Breast epithelium (tissue), 4 donors: ENCODE data around the gene MAP2K5. TPM values are rescaled to one million over a fixed set of nuclear protein-coding genes. Genes with fewer than 3 reads are reported as not detected.

ENCODE experiments used
- DNase-seq, 2 donors: peaks; one replicate each; pipeline ENCODE4 v3.0.0-alpha.2; 2019; ENCODE audit warnings: low spot score in 2 of 2
- H3K27ac ChIP-seq, 2 donors: fragments of 200-600 bp; sonication (generic) in 1 of 2; one replicate each; pipeline ENCODE4 v1.5.1; 2016 to 2019; ENCODE audit warnings: mild to moderate bottlenecking in 1 of 2
- H3K27me3 ChIP-seq, 2 donors: fragments of 200-600 bp; sonication (generic) in 1 of 2; one replicate each; pipeline versions ENCODE4 v1.5.1 to v1.6.0; 2017 to 2019; ENCODE audit warnings: control low read depth in 1 of 2, mild to moderate bottlenecking in 1 of 2
- H3K36me3 ChIP-seq: fragments of 200-600 bp; one replicate; pipeline ENCODE4 v1.5.1; 2019
- H3K4me1 ChIP-seq, 2 donors: fragments of 200-600 bp; sonication (generic); one replicate each; pipeline ENCODE4 v1.5.1; 2016 to 2019; ENCODE audit warnings: control low read depth in 1 of 2
- H3K4me3 ChIP-seq, 3 donors: fragments of 200-600 bp; sonication (generic); 1 replicate in 2 of 3; 2 replicates in 1 of 3; pipeline ENCODE4 v1.5.1; 2016 to 2019; ENCODE audit warnings: mild to moderate bottlenecking in 3 of 3, moderate library complexity in 2 of 3
- H3K9me3 ChIP-seq, 2 donors: fragments of 200-600 bp; sonication (generic) in 1 of 2; one replicate each; pipeline ENCODE4 v1.5.1; 2016 to 2019; ENCODE audit warnings: control low read depth in 1 of 2
- CTCF ChIP-seq, 3 donors: fragments of 450-650 bp; IDR thresholded peaks; one replicate each; pipeline ENCODE4 v1.5.1; 2016 to 2017; ENCODE audit warnings: antibody characterized with exemption in 3 of 3, mild to moderate bottlenecking in 3 of 3, moderate library complexity in 3 of 3
- POLR2A ChIP-seq: fragments of 450-650 bp; IDR thresholded peaks from one replicate; pipeline ENCODE4 v1.6.1; 2016; ENCODE audit warnings: antibody characterized with exemption, mild to moderate bottlenecking, moderate library complexity
- POLR2AphosphoS5 ChIP-seq, 3 donors: sonication (generic); formaldehyde crosslinking; IDR thresholded peaks; one replicate each; pipeline ENCODE4 v1.6.1; 2017; ENCODE audit warnings: antibody characterized with exemption in 3 of 3
- intact Hi-C: fragments of 100-400 bp; cut with DNase I; formaldehyde crosslinking; loops from one replicate; pipeline ENCODE4 v1.15.1; 2023; ENCODE audit warnings: low total_unique reads
- total RNA-seq, 3 donors: library from RNA; depleted of rRNA; stranded (reverse); fragments of >200 nt; gene quantifications; one replicate each; pipeline ENCODE4 v1.1.0, GENCODE V29; 2016

MAP2K5 gene
- total RNA-seq, 3 donors from 2014 or later = 13.8 to 15.1 (median 14.0) TPM

- H3K27me3 ChIP-seq = peaks cover 21 to 68% of the 10 kb centered on the region in 2 donors
- intact Hi-C loops = no loop called here
- H3K4me3 ChIP-seq = no peak overlapping the region
- peaks cover 0 to 10% of the 10 kb centered on the region in 2 donors for H3K9me3 ChIP-seq
- peaks cover 7 to 9% of the 10 kb centered on the region in 2 donors for H3K4me1 ChIP-seq
- no peak for DNase-seq
- no peaks in the 10 kb centered on the region for H3K36me3 ChIP-seq
- no peak overlapping the region for H3K27ac ChIP-seq
- TF ChIP-seq CTCF (IDR thresholded peaks at IDR 0.05) (no peak), POLR2AphosphoS5 (IDR thresholded peaks at IDR 0.05) (no peak), POLR2A (no peak)
Observed at GRCh38 chr15:67819636-67820035, 277.1 kb downstream of the MAP2K5 start.

DNA sequence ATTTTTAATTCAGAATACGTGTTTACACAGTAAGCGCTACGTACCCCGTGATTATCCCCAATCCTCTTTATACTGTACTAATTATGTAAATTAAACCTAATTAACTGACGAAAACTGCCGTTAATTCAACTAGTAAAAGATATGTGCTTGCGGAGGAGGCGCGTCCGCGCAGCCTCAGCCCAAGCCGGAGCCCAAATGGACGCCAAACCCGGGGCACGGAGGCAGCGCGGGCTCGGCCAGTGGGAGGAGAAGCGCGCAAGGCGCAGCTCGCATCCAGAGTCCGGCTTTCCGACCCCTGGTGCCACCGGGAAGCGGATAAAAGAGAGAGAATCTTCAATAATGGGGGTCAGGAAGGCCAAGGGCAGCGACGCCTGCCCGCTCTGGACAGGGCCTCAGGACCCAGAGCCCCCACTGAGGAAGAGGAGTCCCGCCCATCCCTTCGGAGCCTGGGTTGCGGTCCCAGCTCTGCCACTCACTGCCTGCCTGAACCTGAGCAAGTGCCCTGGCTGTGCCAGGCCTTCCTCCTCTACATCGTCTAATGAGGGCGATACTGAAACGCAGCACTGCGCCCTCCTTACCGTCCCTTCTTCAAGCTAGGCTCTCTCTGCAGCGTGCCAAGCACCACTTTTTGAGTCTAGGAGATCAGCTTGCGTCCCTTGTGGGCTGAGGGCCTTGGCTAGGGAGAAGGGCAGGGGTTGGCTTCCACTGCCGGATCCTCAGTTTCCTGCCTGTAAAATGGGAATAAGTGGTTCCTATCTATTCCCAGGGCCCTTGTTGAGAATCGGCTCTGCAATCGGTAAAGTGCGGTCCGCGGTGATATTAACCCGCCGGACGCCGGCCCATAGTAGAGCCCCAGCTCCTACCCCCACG lies 277.9 kb downstream of the MAP2K5 start:
- TF ChIP-seq CTCF (IDR thresholded peaks at IDR 0.05) (no peak), POLR2A (no peak), POLR2AphosphoS5 (IDR thresholded peaks at IDR 0.05) (no peak)
- DNase-seq = no peak

GRCh38 chr15:67820992-67821783 lies 278.7 kb downstream of the MAP2K5 start:
- no peak for TF ChIP-seq CTCF (IDR thresholded peaks at IDR 0.05)
- TF ChIP-seq POLR2A = no peak
- TF ChIP-seq POLR2AphosphoS5 (IDR thresholded peaks at IDR 0.05) = no peak
- Histone ChIP-seq H3K27me3 (peaks cover 21 to 83% of the 10 kb centered on the region in 2 donors), H3K4me1 (peaks cover 7 to 18% of the 10 kb centered on the region in 2 donors), H3K9me3 (no peaks in the 10 kb centered on the region), H3K4me3 (no peak overlapping the region), H3K27ac (no peak overlapping the region), H3K36me3 (no peaks in the 10 kb centered on the region)
- DNase-seq = no peak
- intact Hi-C loops = no loop called here

More for the DNA sequence above, 277.9 kb downstream of the MAP2K5 start:
- H3K27me3 ChIP-seq = peaks cover 21 to 75% of the 10 kb centered on the region in 2 donors
- intact Hi-C loops = no loop called here
- H3K27ac ChIP-seq = no peak overlapping the region
- H3K9me3 ChIP-seq = peaks cover 0 to 5% of the 10 kb centered on the region in 2 donors
- peaks cover 7 to 13% of the 10 kb centered on the region in 2 donors for H3K4me1 ChIP-seq
- H3K36me3 ChIP-seq = no peaks in the 10 kb centered on the region
- no peak overlapping the region for H3K4me3 ChIP-seq

DNA sequence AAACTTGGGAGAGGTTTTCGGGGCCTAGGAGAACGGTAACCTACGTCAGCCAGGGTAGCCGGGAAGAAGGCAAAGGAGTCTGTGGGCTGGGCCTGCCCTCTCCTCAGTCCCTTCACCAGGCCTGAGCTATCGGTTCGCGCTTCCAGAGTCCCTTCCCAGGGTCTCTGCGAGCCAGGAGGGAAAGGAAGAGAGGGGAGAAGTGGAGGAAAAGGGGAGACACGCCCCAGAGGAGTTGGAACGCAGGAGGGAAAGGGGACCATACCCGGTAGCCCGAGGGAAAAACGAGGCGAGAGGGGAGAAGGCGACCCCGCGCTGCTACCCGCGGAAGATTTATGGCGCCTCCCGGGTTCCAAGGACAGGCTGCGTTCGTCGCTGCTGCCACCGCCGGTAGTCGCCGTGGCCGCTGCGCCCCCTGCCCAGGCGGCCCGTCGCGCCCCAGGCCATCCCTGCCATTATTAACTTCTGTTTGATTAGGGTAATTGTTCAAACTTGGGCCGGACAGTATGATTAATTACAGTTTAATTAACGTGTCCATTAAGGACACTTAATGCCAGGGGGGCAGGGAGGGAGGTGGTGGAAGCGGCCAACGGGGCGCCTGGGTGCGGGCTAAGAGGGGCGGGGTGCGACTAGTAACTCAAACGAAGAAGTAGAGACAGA lies 279.4 kb downstream of the MAP2K5 start:
- Histone ChIP-seq H3K36me3 (no peaks in the 10 kb centered on the region), H3K4me1 (peaks cover 7 to 18% of the 10 kb centered on the region in 2 donors), H3K27me3 (peaks cover 21 to 90% of the 10 kb centered on the region in 2 donors), H3K27ac (no peak overlapping the region), H3K4me3 (no peak overlapping the region), H3K9me3 (no peaks in the 10 kb centered on the region)
- TF ChIP-seq POLR2AphosphoS5 (IDR thresholded peaks at IDR 0.05) = no peak
- no peak for TF ChIP-seq CTCF (IDR thresholded peaks at IDR 0.05)
- TF ChIP-seq POLR2A = no peak
- intact Hi-C loops = no loop called here
- no peak for DNase-seq
